ENCODE data around the gene TPRX1.
"Not testable (repeated sequence)": the region's sequence is repeated elsewhere in the genome, so short reads cannot be mapped to it uniquely, and the experiment has no call there.

The TPRX1 gene

GRCh38 chr19:47804451-47804850 lies at the start of gene TPRX1:
TPRX1 (minus strand) TSS chr19:47804551; CDS start chr19:47804539, 12 bp downstream.
- DNase-seq = not testable (repeated sequence)

- DNase-seq = no peak
Observed at GRCh38 chr19:47853003-47853402, 48.7 kb upstream of the TPRX1 start.

- DNase-seq = no peak
Observed at GRCh38 chr19:47848823-47849473, 44.6 kb upstream of the TPRX1 start.

GRCh38 chr19:47848425-47848822 lies 44.1 kb upstream of the TPRX1 start:
- no peak for DNase-seq

- DNase-seq = no peak
Observed at GRCh38 chr19:47842941-47843340, 38.6 kb upstream of the TPRX1 start.

GRCh38 chr19:47839913-47840312 lies 35.6 kb upstream of the TPRX1 start:
- no peak for DNase-seq

- DNase-seq = no peak
Observed at GRCh38 chr19:47839411-47839810, 35.1 kb upstream of the TPRX1 start.

- DNase-seq = no peak
Observed at GRCh38 chr19:47836038-47836437, 31.7 kb upstream of the TPRX1 start.

- no peak for DNase-seq
Observed at GRCh38 chr19:47832723-47833122, 28.4 kb upstream of the TPRX1 start.

GRCh38 chr19:47826800-47827199 lies 22.4 kb upstream of the TPRX1 start:
- DNase-seq = no peak

- no peak for DNase-seq
Observed at GRCh38 chr19:47824396-47824795, 20.0 kb upstream of the TPRX1 start.

GRCh38 chr19:47821460-47822020 lies 17.2 kb upstream of the TPRX1 start, which contains the start of gene CRX:
CRX (plus strand) TSS chr19:47821937; CDS start chr19:47834444, 12,507 bp downstream.
- DNase-seq = no peak

- no peak for DNase-seq
Observed at GRCh38 chr19:47820410-47820809, 16.1 kb upstream of the TPRX1 start.

- DNase-seq = no peak
Observed at GRCh38 chr19:47819858-47820257, 15.5 kb upstream of the TPRX1 start.

GRCh38 chr19:47818221-47818620 lies 13.9 kb upstream of the TPRX1 start:
- not testable (repeated sequence) for DNase-seq

GRCh38 chr19:47816270-47816669 lies 11.9 kb upstream of the TPRX1 start:
- DNase-seq = not testable (repeated sequence)

GRCh38 chr19:47813995-47814328 lies 9.6 kb upstream of the TPRX1 start:
- no peak for DNase-seq

GRCh38 chr19:47813304-47813994 lies 9.1 kb upstream of the TPRX1 start:
- DNase-seq = peak; percentile 36

GRCh38 chr19:47806435-47806834 lies 2.1 kb upstream of the TPRX1 start:
- no peak for DNase-seq

GRCh38 chr19:47805313-47805712 lies 962 bp upstream of the TPRX1 start:
- no peak for DNase-seq

GRCh38 chr19:47803671-47804070 lies 680 bp downstream of the TPRX1 start:
- not testable (repeated sequence) for DNase-seq

- DNase-seq = not testable (repeated sequence)
Observed at GRCh38 chr19:47803148-47803547, 1.2 kb downstream of the TPRX1 start.

- DNase-seq = no peak
Observed at GRCh38 chr19:47802521-47803043, 1.8 kb downstream of the TPRX1 start.

- no peak for DNase-seq
Observed at GRCh38 chr19:47801270-47801669, 3.1 kb downstream of the TPRX1 start.

Data from DMS 273 treated with DMSO at 0.1 percent for 48 hours (cell line).